ENCODE results near the gene RIPPLY2. TPM values are rescaled to one million over a fixed set of nuclear protein-coding genes. Genes with fewer than 3 reads are reported as not detected.

The RIPPLY2 gene
- polyA plus RNA-seq, 3 donors, result not detected

GRCh38 chr6:83905648-83906047 is 52.5 kb downstream of the RIPPLY2 start:
- WGBS (ENCODE audit: insufficient coverage), result 80% methylated on average over 4 of the region's 4 CpGs
- intact Hi-C loops (cut with micrococcal nuclease), result no loop called here
- H3K4me3 Mint-ChIP-seq, result no peak overlapping the region

More at GRCh38 chr6:83905648-83906047, 52.5 kb downstream of the RIPPLY2 start:
- Histone ChIP-seq H3K9ac (ENCODE audit: insufficient read depth, low read length, poor library complexity, severe bottlenecking) (no peak overlapping the region), H3K4me3 (replicated peaks in 1 of 3; ENCODE audit: low read depth in 2 of 3, low read length in 3 of 3) (no peak overlapping the region), H4K20me1 (ENCODE audit: insufficient read depth, low read length) (peaks cover 99% of the 10 kb centered on the region), H3K9me3 (replicated peaks in 1 of 2; ENCODE audit: control insufficient read depth in 1 of 2, insufficient read depth in 1 of 2, low read length in 2 of 2) (no peaks in the 10 kb centered on the region), H3K27me3 (ENCODE audit: control insufficient read depth in 2 of 2, insufficient read depth in 2 of 2, low read length in 2 of 2) (no peaks in the 10 kb centered on the region), H3K4me1 (ENCODE audit: control insufficient read depth in 1 of 2, insufficient read depth in 2 of 2, low read length in 2 of 2) (no peaks in the 10 kb centered on the region), H3K36me3 (replicated peaks in 1 of 2; ENCODE audit: control insufficient read depth in 1 of 2, insufficient read depth in 2 of 2, low read length in 2 of 2) (peaks cover 14 to 34% of the 10 kb centered on the region in 2 donors), H2AFZ (ENCODE audit: insufficient read depth, low read depth, low read length, poor library complexity, severe bottlenecking) (no peak overlapping the region), H3K4me2 (replicated peaks; ENCODE audit: extremely low read depth, low read length, poor library complexity, severe bottlenecking) (no peak overlapping the region), H3K79me2 (ENCODE audit: insufficient read depth, low read length) (peaks cover 95% of the 10 kb centered on the region), H3K27ac (ENCODE audit: low read depth in 1 of 2, low read length in 2 of 2) (no peak overlapping the region)
- Mint-ChIP-seq H3K36me3 (peaks cover 26 to 53% of the 10 kb centered on the region in 2 donors), H3K4me1 (peaks cover 24% of the 10 kb centered on the region), H3K27ac (peak overlapping the region in 1 of 7 donors; percentile 20), H3K27me3 (ENCODE audit: low read depth in 3 of 3) (peaks cover 0 to 2% (median 0%) of the 10 kb centered on the region in 3 donors), H3K9me3 (peaks cover 0 to 12% (median 3%) of the 10 kb centered on the region in 7 donors)
- TF ChIP-seq CTCF (IDR thresholded peaks at IDR 0.05), result no peak
- DNase-seq, result no peak

Other genes starting within 250 kb of the RIPPLY2 start
- gene SNAP91, start 144.3 kb upstream of the RIPPLY2 start, polyA plus RNA-seq, result not detected
- gene CYB5R4, start 6.3 kb downstream of the RIPPLY2 start, polyA plus RNA-seq, result 100 to 1,000 TPM in 2 of 3 donors, 10 to 100 TPM in 1; 30.5 to 120 (median 116) TPM
- gene MRAP2, start 180.4 kb downstream of the RIPPLY2 start, polyA plus RNA-seq, result not detected